ENCODE data around the gene PLA2G6.

DNA sequence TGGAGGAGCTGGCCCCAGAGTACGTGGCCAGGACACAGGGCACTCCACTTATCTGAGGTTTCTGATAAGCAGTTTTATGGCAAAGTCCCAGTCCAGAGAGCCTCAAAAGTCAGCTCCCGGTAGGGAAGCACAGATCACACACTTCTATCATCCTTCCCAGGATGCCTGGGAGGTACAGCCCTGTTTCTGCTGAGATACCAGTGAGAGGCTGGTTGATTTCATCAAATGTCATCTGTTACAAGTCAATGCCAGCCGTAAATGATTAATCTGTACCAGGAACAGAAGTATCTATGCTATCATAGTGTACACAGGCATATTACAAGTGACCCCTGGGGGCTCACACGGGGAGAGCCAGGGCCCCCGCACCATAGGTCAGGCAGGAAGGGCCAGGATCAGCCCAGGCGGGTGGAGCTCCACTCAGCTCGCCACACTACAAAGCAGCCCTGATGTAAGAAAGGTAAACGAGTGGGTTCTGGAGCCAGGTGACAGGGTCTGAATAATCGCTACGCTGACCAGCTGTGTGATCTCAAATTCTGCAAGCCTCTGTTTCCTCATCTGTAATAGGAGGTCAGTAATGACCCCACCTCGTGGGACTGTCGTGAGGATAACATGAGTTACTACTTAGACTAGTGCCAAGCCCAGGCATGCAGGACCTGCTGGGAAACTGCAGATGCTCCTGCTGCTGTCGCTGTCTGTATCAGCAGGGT lies 17.6 kb downstream of the PLA2G6 start:
- TF ChIP-seq CTCF (conservative IDR thresholded peaks at IDR 0.05) = no peak
- no peak for TF ChIP-seq EZH2 (IDR thresholded peaks at IDR 0.05; ENCODE audit: low read depth)
